H9 (cell line): ENCODE results near the gene FOXP4. TPM values are rescaled to one million over a fixed set of nuclear protein-coding genes. Genes with fewer than 3 reads are reported as not detected.

Experiments used
- DNase-seq: peaks from one replicate; pipeline ENCODE4 v3.0.0-alpha.2; 2017
- H2AFZ ChIP-seq: one replicate; pipeline ENCODE4 v1.6.1; 2013; ENCODE audit warnings: mild to moderate bottlenecking, low read length, control low read depth, moderate library complexity
- H2AK5ac ChIP-seq: 2 replicates; pipeline ENCODE4 v1.6.1; 2013; ENCODE audit warnings: low read length, control low read depth, mixed read lengths; ENCODE audit not compliant: insufficient read length
- H2BK120ac ChIP-seq: one replicate; pipeline ENCODE4 v1.6.1; 2013; ENCODE audit warnings: low read depth, mild to moderate bottlenecking, low read length, control low read depth, inconsistent platforms; ENCODE audit not compliant: poor library complexity, severe bottlenecking
- H2BK12ac ChIP-seq: 2 replicates; pipeline ENCODE4 v1.6.1; 2013; ENCODE audit warnings: low read length, control low read depth, mixed read lengths, low read depth; ENCODE audit not compliant: insufficient read length
- H2BK15ac ChIP-seq: 2 replicates; pipeline ENCODE4 v1.6.1; 2013; ENCODE audit warnings: low read depth, low read length, control low read depth
- H2BK20ac ChIP-seq: one replicate; pipeline ENCODE4 v1.6.1; 2013; ENCODE audit warnings: low read depth, mild to moderate bottlenecking, low read length, control low read depth, inconsistent platforms; ENCODE audit not compliant: poor library complexity, severe bottlenecking
- H2BK5ac ChIP-seq: 2 replicates; pipeline ENCODE4 v1.6.1; 2013; ENCODE audit warnings: low read length, control low read depth, mixed read lengths; ENCODE audit not compliant: insufficient read length
- H3K14ac ChIP-seq: 2 replicates; pipeline ENCODE4 v1.6.1; 2013; ENCODE audit warnings: low read length, control low read depth; ENCODE audit not compliant: insufficient read depth
- H3K18ac ChIP-seq: 2 replicates; pipeline ENCODE4 v1.6.1; 2013; ENCODE audit warnings: low read depth, mild to moderate bottlenecking, mixed read lengths, low read length, control low read depth; ENCODE audit not compliant: insufficient read length
- H3K23ac ChIP-seq: 2 replicates; pipeline ENCODE4 v1.6.1; 2013; ENCODE audit warnings: low read length, control low read depth, mixed read lengths, low read depth; ENCODE audit not compliant: insufficient read length
- H3K23me2 ChIP-seq: 2 replicates; pipeline ENCODE4 v1.6.1; 2013; ENCODE audit warnings: low read depth, mild to moderate bottlenecking, mixed read lengths, low read length, control low read depth; ENCODE audit not compliant: insufficient read length, poor library complexity, severe bottlenecking
- H3K27ac ChIP-seq: 2 replicates; pipeline ENCODE4 v1.5.1; 2013; ENCODE audit warnings: low read length, control low read depth, mixed read lengths, low read depth; ENCODE audit not compliant: insufficient read length
- H3K27me3 ChIP-seq: 2 replicates; pipeline ENCODE4 v1.6.1; 2013; ENCODE audit warnings: low read length, control low read depth, inconsistent platforms; ENCODE audit not compliant: insufficient read depth
- H3K4ac ChIP-seq: 2 replicates; pipeline ENCODE4 v1.6.1; 2013; ENCODE audit warnings: low read depth, mild to moderate bottlenecking, control low read depth, inconsistent platforms, low read length, moderate library complexity
- H3K4me1 ChIP-seq: 2 replicates; pipeline ENCODE4 v1.6.1; 2013; ENCODE audit warnings: low read length, control low read depth, inconsistent platforms; ENCODE audit not compliant: insufficient read depth
- H3K4me2 ChIP-seq: 2 replicates; pipeline ENCODE4 v1.6.1; 2013; ENCODE audit warnings: low read length, control low read depth, mixed read lengths; ENCODE audit not compliant: insufficient read length, insufficient read depth
- H3K56ac ChIP-seq: 2 replicates; pipeline ENCODE4 v1.6.1; 2013; ENCODE audit warnings: low read depth, mild to moderate bottlenecking, mixed read lengths, low read length, control low read depth; ENCODE audit not compliant: insufficient read length
- H3K79me1 ChIP-seq: 2 replicates; pipeline ENCODE4 v1.6.1; 2013; ENCODE audit warnings: low read depth, mild to moderate bottlenecking, moderate library complexity, low read length, control low read depth, inconsistent platforms; ENCODE audit not compliant: insufficient read depth, poor library complexity, severe bottlenecking
- H3K79me2 ChIP-seq: 2 replicates; pipeline ENCODE4 v1.6.1; 2013; ENCODE audit warnings: low read length, control low read depth, inconsistent platforms; ENCODE audit not compliant: insufficient read depth
- H3K9ac ChIP-seq: 2 replicates; pipeline ENCODE4 v1.6.1; 2013; ENCODE audit warnings: low read length, control low read depth, mixed read lengths; ENCODE audit not compliant: insufficient read length; ENCODE audit errors: extremely low read depth
- H3K9me3 ChIP-seq: one replicate; pipeline ENCODE4 v1.6.1; 2013; ENCODE audit warnings: low read depth, low read length, inconsistent platforms; ENCODE audit not compliant: control insufficient read depth
- H3T11ph ChIP-seq: one replicate; pipeline ENCODE4 v1.6.1; 2013; ENCODE audit warnings: mild to moderate bottlenecking, low read length, control low read depth, inconsistent platforms
- H4K20me1 ChIP-seq: one replicate; pipeline ENCODE4 v1.6.1; 2013; ENCODE audit not compliant: control insufficient read depth, insufficient read length, insufficient read depth
- H4K5ac ChIP-seq: 2 replicates; pipeline ENCODE4 v1.6.1; 2013; ENCODE audit warnings: low read depth, mild to moderate bottlenecking, mixed read lengths, low read length, control low read depth; ENCODE audit not compliant: insufficient read length
- H4K8ac ChIP-seq: replicated peaks from 2 replicates; pipeline ENCODE4 v1.6.1; 2013; ENCODE audit warnings: low read length, control low read depth, mixed read lengths, low read depth; ENCODE audit not compliant: insufficient read length
- H4K91ac ChIP-seq: 2 replicates; pipeline ENCODE4 v1.6.1; 2013; ENCODE audit warnings: low read depth, mild to moderate bottlenecking, moderate library complexity, mixed read lengths, low read length, control low read depth; ENCODE audit not compliant: insufficient read length
- H3K27ac Mint-ChIP-seq, 3 experiments: 2 replicates in 2 of 3; 3 replicates in 1 of 3; pipeline ENCODE4 v1.8.0; 2020 to 2021; ENCODE audit warnings: mixed read lengths in 3 of 3, mild to moderate bottlenecking in 1 of 3, moderate library complexity in 1 of 3
- H3K27me3 Mint-ChIP-seq: 2 replicates; pipeline ENCODE4 v1.8.0; 2021; ENCODE audit warnings: low read depth, mild to moderate bottlenecking, moderate library complexity, mixed read lengths
- H3K36me3 Mint-ChIP-seq, 3 experiments: 2 replicates in 2 of 3; 3 replicates in 1 of 3; pipeline ENCODE4 v1.8.0; 2020 to 2021; ENCODE audit warnings: low read depth in 3 of 3, mixed read lengths in 3 of 3; ENCODE audit not compliant: insufficient read depth in 1 of 3
- H3K4me1 Mint-ChIP-seq, 2 experiments: 2 replicates each; pipeline ENCODE4 v1.8.0; 2020; ENCODE audit warnings: mixed read lengths in 2 of 2
- H3K4me3 Mint-ChIP-seq, 2 experiments: 2 replicates in 1 of 2; 3 replicates in 1 of 2; pipeline ENCODE4 v1.8.0; 2020 to 2021; ENCODE audit warnings: mild to moderate bottlenecking in 2 of 2, mixed read lengths in 2 of 2, moderate library complexity in 1 of 2
- H3K9me3 Mint-ChIP-seq, 2 experiments: 2 replicates in 1 of 2; 3 replicates in 1 of 2; pipeline ENCODE4 v1.8.0; 2020; ENCODE audit warnings: mild to moderate bottlenecking in 2 of 2, mixed read lengths in 2 of 2, moderate library complexity in 1 of 2
- WGBS: extraction: QIAGEN DNeasy Blood & Tissue Kit; methylation state at CpG from one replicate; pipeline ENCODE4 v1.1.7; 2013; ENCODE audit warnings: missing lambda C conversion rate, low lambda C conversion rate, mixed read lengths; ENCODE audit not compliant: insufficient read length; ENCODE audit errors: extremely low coverage; 5-methylcytosine and 5-hydroxymethylcytosine counted together
- total RNA-seq: library from RNA; stranded (reverse); gene quantifications from 2 replicates; pipeline ENCODE4 v1.2.1, GENCODE V29; 2021
- TF ChIP-seq, protein P1 (sequence below): fragments of 200-600 bp; sonication (generic); conservative IDR thresholded peaks from 3 replicates; pipeline ENCODE4 v1.8.0; 2021; ENCODE audit warnings: antibody characterized with exemption, mild to moderate bottlenecking

The FOXP4 gene
- total RNA-seq, 1 experiment from 2014 or later = 18.2 TPM

DNA sequence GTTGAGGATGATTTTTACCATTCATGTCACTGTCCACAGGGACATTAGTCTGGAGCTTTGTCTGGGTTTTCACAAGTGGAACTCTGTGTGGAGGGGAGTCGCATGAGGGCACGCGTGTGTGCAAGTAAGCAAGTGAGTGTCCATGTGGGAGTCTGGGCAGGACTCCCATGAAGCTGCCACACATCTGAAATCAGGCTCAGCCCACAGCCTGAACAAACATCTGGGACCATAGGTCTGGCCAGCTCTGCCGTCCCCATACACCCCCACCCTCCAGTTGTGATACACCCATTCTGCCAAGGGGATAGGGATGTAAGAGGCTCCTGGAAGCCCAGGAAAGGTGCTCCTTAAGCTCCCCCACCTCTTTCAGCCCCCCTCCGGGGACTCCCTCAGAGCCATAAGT lies 17.1 kb upstream of the FOXP4 start:
- no peak overlapping the region for H3K23ac ChIP-seq
- Mint-ChIP-seq H3K9me3 (no peaks in the 10 kb centered on the region; a peak in 1 of 5 replicates), H3K36me3 (no peaks in the 10 kb centered on the region), H3K4me3 (no peak overlapping the region), H3K27me3 (peaks cover 94% of the 10 kb centered on the region), H3K4me1 (peaks cover 33 to 56% of the 10 kb centered on the region in 2 experiments), H3K27ac (no peak overlapping the region)
- no peak for DNase-seq
- no peaks in the 10 kb centered on the region for H3K9me3 ChIP-seq
- TF ChIP-seq, protein P1, sequence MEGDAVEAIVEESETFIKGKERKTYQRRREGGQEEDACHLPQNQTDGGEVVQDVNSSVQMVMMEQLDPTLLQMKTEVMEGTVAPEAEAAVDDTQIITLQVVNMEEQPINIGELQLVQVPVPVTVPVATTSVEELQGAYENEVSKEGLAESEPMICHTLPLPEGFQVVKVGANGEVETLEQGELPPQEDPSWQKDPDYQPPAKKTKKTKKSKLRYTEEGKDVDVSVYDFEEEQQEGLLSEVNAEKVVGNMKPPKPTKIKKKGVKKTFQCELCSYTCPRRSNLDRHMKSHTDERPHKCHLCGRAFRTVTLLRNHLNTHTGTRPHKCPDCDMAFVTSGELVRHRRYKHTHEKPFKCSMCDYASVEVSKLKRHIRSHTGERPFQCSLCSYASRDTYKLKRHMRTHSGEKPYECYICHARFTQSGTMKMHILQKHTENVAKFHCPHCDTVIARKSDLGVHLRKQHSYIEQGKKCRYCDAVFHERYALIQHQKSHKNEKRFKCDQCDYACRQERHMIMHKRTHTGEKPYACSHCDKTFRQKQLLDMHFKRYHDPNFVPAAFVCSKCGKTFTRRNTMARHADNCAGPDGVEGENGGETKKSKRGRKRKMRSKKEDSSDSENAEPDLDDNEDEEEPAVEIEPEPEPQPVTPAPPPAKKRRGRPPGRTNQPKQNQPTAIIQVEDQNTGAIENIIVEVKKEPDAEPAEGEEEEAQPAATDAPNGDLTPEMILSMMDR = no peak
- H3K9ac ChIP-seq = no peak overlapping the region
- no peak overlapping the region for H2AFZ ChIP-seq
- H2BK20ac ChIP-seq = no peak overlapping the region
- no peak overlapping the region for H3K18ac ChIP-seq
- no peaks in the 10 kb centered on the region; the same call in 1 of the 2 replicates for H3K27me3 ChIP-seq
- no peak overlapping the region for H4K5ac ChIP-seq
- no peaks in the 10 kb centered on the region for H4K20me1 ChIP-seq
- no peaks in the 10 kb centered on the region for H3K23me2 ChIP-seq
- H2BK5ac ChIP-seq = no peak overlapping the region
- no peak overlapping the region for H3K14ac ChIP-seq
- no peak overlapping the region for H3K56ac ChIP-seq
- no peaks in the 10 kb centered on the region for H3K79me2 ChIP-seq
- no peak overlapping the region for H2BK12ac ChIP-seq
- H3K27ac ChIP-seq = no peak overlapping the region
- H3T11ph ChIP-seq = no peak overlapping the region
- H2BK15ac ChIP-seq = no peak overlapping the region
- no CpG with 5 or more reads among the region's 5 CpGs for WGBS
- no peak overlapping the region for H2BK120ac ChIP-seq
- no peaks in the 10 kb centered on the region for H3K4me1 ChIP-seq
- no peak overlapping the region for H3K4ac ChIP-seq
- no peaks in the 10 kb centered on the region for H3K79me1 ChIP-seq
- no peak overlapping the region for H4K91ac ChIP-seq
- H4K8ac ChIP-seq = no peak overlapping the region
- no peak overlapping the region for H3K4me2 ChIP-seq
- no peak overlapping the region for H2AK5ac ChIP-seq
